ENCODE measurements around the gene NXPH1. TPM values are rescaled to one million over a fixed set of nuclear protein-coding genes. Genes with fewer than 3 reads are reported as not detected.

Gene NXPH1
- polyA plus RNA-seq, 1 donor from 2014 or later = 15.9 TPM

GRCh38 chr7:8747338-8747737 lies 313.9 kb downstream of the NXPH1 start:
- H3K27ac ChIP-seq (ENCODE audit: low read length) = no peak overlapping the region
- no peaks in the 10 kb centered on the region for H3K36me3 ChIP-seq (ENCODE audit: insufficient read depth, low read length)
- no peak overlapping the region for H3K9ac ChIP-seq (ENCODE audit: low read length)
- no peak overlapping the region for H3K4me3 ChIP-seq (ENCODE audit: low read length)
- no peaks in the 10 kb centered on the region for H4K20me1 ChIP-seq (ENCODE audit: insufficient read depth)
- H3K9me2 ChIP-seq (ENCODE audit: insufficient read depth, low read length) = no peaks in the 10 kb centered on the region
- H3F3A ChIP-seq (ENCODE audit: insufficient read depth, low read length, poor library complexity, severe bottlenecking) = no peaks in the 10 kb centered on the region
- H3K27me3 ChIP-seq (ENCODE audit: insufficient read depth, low read depth, low read length) = no peaks in the 10 kb centered on the region
- TF ChIP-seq RAD21 (conservative IDR thresholded peaks at IDR 0.05) (no peak), MXI1 (conservative IDR thresholded peaks at IDR 0.05; ENCODE audit: poor library complexity, severe bottlenecking) (no peak), EZH2 (IDR thresholded peaks at IDR 0.05; ENCODE audit: borderline replicate concordance, insufficient read depth, low read length, poor library complexity, severe bottlenecking) (no peak), POLR2AphosphoS5 (IDR thresholded peaks at IDR 0.05) (no peak)
- no peak overlapping the region for H3K4me2 ChIP-seq (ENCODE audit: low read length)
- no peaks in the 10 kb centered on the region for H3K9me3 ChIP-seq (ENCODE audit: low read length)
- no peak overlapping the region for H2AFZ ChIP-seq (ENCODE audit: low read depth, low read length)
- no peaks in the 10 kb centered on the region for H3K79me2 ChIP-seq (replicated peaks; ENCODE audit: insufficient read depth, low read length)

GRCh38 chr7:8751557-8752231 lies 318.3 kb downstream of the NXPH1 start:
- Histone ChIP-seq H3K4me3 (ENCODE audit: low read length) (no peak overlapping the region), H3K4me2 (ENCODE audit: low read length) (no peak overlapping the region), H3K36me3 (ENCODE audit: insufficient read depth, low read length) (no peaks in the 10 kb centered on the region), H4K20me1 (ENCODE audit: insufficient read depth) (no peaks in the 10 kb centered on the region), H3K9me2 (ENCODE audit: insufficient read depth, low read length) (no peaks in the 10 kb centered on the region), H2AFZ (ENCODE audit: low read depth, low read length) (no peak overlapping the region), H3K79me2 (replicated peaks; ENCODE audit: insufficient read depth, low read length) (no peaks in the 10 kb centered on the region), H3K9me3 (ENCODE audit: low read length) (no peaks in the 10 kb centered on the region), H3K27ac (ENCODE audit: low read length) (no peak overlapping the region), H3K9ac (ENCODE audit: low read length) (no peak overlapping the region), H3F3A (ENCODE audit: insufficient read depth, low read length, poor library complexity, severe bottlenecking) (no peaks in the 10 kb centered on the region), H3K27me3 (ENCODE audit: insufficient read depth, low read depth, low read length) (no peaks in the 10 kb centered on the region)
- TF ChIP-seq MXI1 (conservative IDR thresholded peaks at IDR 0.05; ENCODE audit: poor library complexity, severe bottlenecking) (no peak), RAD21 (conservative IDR thresholded peaks at IDR 0.05) (no peak), TAF1 (IDR thresholded peaks at IDR 0.05; ENCODE audit: low read depth) (no peak), POLR2AphosphoS5 (IDR thresholded peaks at IDR 0.05) (no peak), CTCF (IDR thresholded peaks at IDR 0.05; ENCODE audit: poor library complexity, severe bottlenecking) (no peak), EZH2 (IDR thresholded peaks at IDR 0.05; ENCODE audit: borderline replicate concordance, insufficient read depth, low read length, poor library complexity, severe bottlenecking) (no peak), EP300 (conservative IDR thresholded peaks at IDR 0.05; ENCODE audit: poor library complexity, severe bottlenecking) (no peak), REST (IDR thresholded peaks at IDR 0.05; ENCODE audit: borderline replicate concordance) (no peak), SMC3 (conservative IDR thresholded peaks at IDR 0.05; ENCODE audit: poor library complexity) (no peak)

Data from neural cell (in vitro differentiated cells).